ENCODE results near the gene ZBTB42. TPM values are rescaled to one million over a fixed set of nuclear protein-coding genes. Genes with fewer than 3 reads are reported as not detected.

ZBTB42 gene
- total and polyA plus RNA-seq, 2 donors (not counting 3 experiments of a cell fraction or from before 2014, with no cell fraction given): 3.1 to 3.8 TPM

- ChIA-PET CTCF (interaction anchor here (1.3 kb wide), 1 partner anchor 37 kb away, joined by 3 read pairs; no protein-coding TSS in a partner anchor), POLR2A (no interaction called here)
Measured at GRCh38 chr14:104805941-104806624, 5.2 kb downstream of the ZBTB42 start.

More at GRCh38 chr14:104805941-104806624, 5.2 kb downstream of the ZBTB42 start:
- dilution Hi-C loops (cut with MboI; ENCODE audit: extremely low pct_ligation_motif_present, low sequenced_read_pairs) (no loop called here), intact Hi-C loops (cut with micrococcal nuclease) (no loop called here)
- no peak overlapping the region for H3K27ac ChIP-seq (ENCODE audit: insufficient read depth, low read depth, low read length)
- H3K9ac ChIP-seq (replicated peaks; ENCODE audit: extremely low read depth, insufficient read depth, low read length): no peak overlapping the region
- H3K9me1 ChIP-seq (replicated peaks; ENCODE audit: control insufficient read depth, extremely low read depth, insufficient read depth, low read length): no peaks in the 10 kb centered on the region
- BruUV-seq (replicated peaks): no TSS peak
- no peak for TF ChIP-seq POLR2AphosphoS5 (IDR thresholded peaks at IDR 0.05; ENCODE audit: insufficient read depth, low read depth, low read length)
- TF ChIP-seq GATA2 (IDR thresholded peaks at IDR 0.05; ENCODE audit: insufficient read depth, insufficient read length, low read depth, low read length): no peak
- TF ChIP-seq FOS (IDR thresholded peaks at IDR 0.05; ENCODE audit: borderline replicate concordance, insufficient read depth, low read length): no peak
- TF ChIP-seq MYC (IDR thresholded peaks at IDR 0.05; ENCODE audit: low read depth, low read length): no peak
- TF ChIP-seq MAX (IDR thresholded peaks at IDR 0.05; ENCODE audit: insufficient read depth, insufficient read length): no peak
- no peak for TF ChIP-seq CTCF (IDR thresholded peaks at IDR 0.05; ENCODE audit: extremely low read depth in 1 of 2, insufficient read depth in 1 of 2, low read depth in 1 of 2, low read length in 2 of 2)
- no peak for TF ChIP-seq JUN (IDR thresholded peaks at IDR 0.05; ENCODE audit: borderline replicate concordance, insufficient read depth, insufficient read length, low read depth)
- no peak for TF ChIP-seq EZH2 (IDR thresholded peaks at IDR 0.05; ENCODE audit: borderline replicate concordance, low read depth, low read length, severe bottlenecking)
- TF ChIP-seq POLR2A (IDR thresholded peaks at IDR 0.05; ENCODE audit: low read depth, low read length): no peak
- no peak overlapping the region for H2AFZ ChIP-seq (ENCODE audit: low read depth, low read length)
- H3K9me3 ChIP-seq (replicated peaks; ENCODE audit: control insufficient read depth, insufficient read depth, low read length): no peaks in the 10 kb centered on the region
- DNase-seq (ENCODE audit: low read depth, low spot score) (no peak), FAIRE-seq (no peak)
- no peaks in the 10 kb centered on the region for H3K27me3 ChIP-seq (ENCODE audit: control insufficient read depth in 2 of 2, insufficient read depth in 2 of 2, low read length in 2 of 2)
- peaks cover 5% of the 10 kb centered on the region for H3K4me1 ChIP-seq (ENCODE audit: control insufficient read depth, extremely low read depth, insufficient read depth, low read length)
- H3K36me3 ChIP-seq (ENCODE audit: control insufficient read depth in 2 of 2, extremely low read depth in 1 of 2, insufficient read depth in 2 of 2, low read length in 2 of 2): no peaks in the 10 kb centered on the region
- no peak overlapping the region for H3K4me2 ChIP-seq (ENCODE audit: insufficient read depth, low read length)
- no peak overlapping the region for H3K4me3 ChIP-seq (replicated peaks in 1 of 3; ENCODE audit: insufficient read depth in 1 of 3, low read depth in 1 of 3, low read length in 3 of 3)
- H3K79me2 ChIP-seq (ENCODE audit: control insufficient read depth, insufficient read depth, low read length): no peaks in the 10 kb centered on the region
- H4K20me1 ChIP-seq (replicated peaks; ENCODE audit: control insufficient read depth, extremely low read depth, insufficient read depth, low read length): no peaks in the 10 kb centered on the region
